MCF 10A (cell line): ENCODE results near the gene GPS1. TPM values are rescaled to one million over a fixed set of nuclear protein-coding genes. Genes with fewer than 3 reads are reported as not detected.

Experiments
- BruUV-seq: library from RNA; stranded (reverse); fragments of 400-500 nt; replicated peaks from 2 replicates; lab custom pipeline; 2021; lab: Mats Ljungman, UMichigan
- CTCF ChIA-PET: fragments of 300-600 bp; sonication (Branson Sonifier 250); formaldehyde crosslinking; extraction: SDS; loops from one replicate; lab custom pipeline; 2021; ENCODE audit warnings: antibody characterized with exemption, inconsistent platforms; lab: Yijun Ruan, JAX
- POLR2A ChIA-PET: fragments of 300-600, 350-650 bp; sonication (Branson Sonifier 250); formaldehyde crosslinking; extraction: SDS; loops from one replicate; lab custom pipeline; 2020; ENCODE audit warnings: antibody characterized with exemption, inconsistent platforms; lab: Yijun Ruan, JAX
- DNase-seq: peaks from one replicate; pipeline ENCODE4 v3.0.0-alpha.2; 2018; ENCODE audit not compliant: unreplicated experiment
- H3K27ac Mint-ChIP-seq: one replicate; pipeline ENCODE4 v1.8.0; 2022; ENCODE audit warnings: mild to moderate bottlenecking, low read depth, mixed read lengths; ENCODE audit not compliant: unreplicated experiment
- H3K27me3 Mint-ChIP-seq: one replicate; pipeline ENCODE4 v1.8.0; 2022; ENCODE audit warnings: mixed read lengths; ENCODE audit not compliant: insufficient read depth, unreplicated experiment
- H3K36me3 Mint-ChIP-seq: one replicate; pipeline ENCODE4 v1.8.0; 2022; ENCODE audit warnings: mild to moderate bottlenecking, moderate library complexity, mixed read lengths; ENCODE audit not compliant: insufficient read depth, unreplicated experiment
- H3K4me1 Mint-ChIP-seq: one replicate; pipeline ENCODE4 v1.8.0; 2022; ENCODE audit warnings: mixed read lengths; ENCODE audit not compliant: insufficient read depth, unreplicated experiment
- H3K4me3 Mint-ChIP-seq: one replicate; pipeline ENCODE4 v1.8.0; 2022; ENCODE audit warnings: mild to moderate bottlenecking, moderate library complexity, mixed read lengths; ENCODE audit not compliant: unreplicated experiment
- H3K9me3 Mint-ChIP-seq: one replicate; pipeline ENCODE4 v1.8.0; 2022; ENCODE audit warnings: mixed read lengths; ENCODE audit not compliant: unreplicated experiment
- CTCF ChIP-seq: fragments of 200-600 bp; IDR thresholded peaks from one replicate; pipeline ENCODE4 v1.8.0; 2022; ENCODE audit warnings: antibody characterized with exemption, mild to moderate bottlenecking; ENCODE audit not compliant: unreplicated experiment
- intact Hi-C: fragments of 100-400 bp; cut with micrococcal nuclease; formaldehyde crosslinking; loops from 2 replicates; pipeline ENCODE4 v1.14.1; 2022
- total RNA-seq: library from RNA; stranded (reverse); gene quantifications from 2 replicates; pipeline ENCODE4 v1.2.3, GENCODE V29; 2022

GPS1 gene
- total RNA-seq, 1 experiment from 2014 or later = 100 TPM

- Mint-ChIP-seq H3K4me3 (peak overlapping the region; percentile 70), H3K36me3 (peaks cover 17% of the 10 kb centered on the region), H3K4me1 (no peaks in the 10 kb centered on the region), H3K27ac (peak overlapping the region; percentile 27), H3K27me3 (no peaks in the 10 kb centered on the region), H3K9me3 (no peaks in the 10 kb centered on the region)
- ChIA-PET POLR2A (interaction anchor here (0.7 to 4.0 kb wide), 5 partner anchors 10 to 41 kb away, joined by 3 to 15 read pairs (median 4); partner anchors contain the start of genes FASN, GPS1, RAC3 and RFNG), CTCF (interaction anchor here (0.6 to 1.1 kb wide), 2 partner anchors 16 to 72 kb away, joined by 3 to 5 read pairs; no protein-coding TSS in a partner anchor)
- no peak for DNase-seq
- intact Hi-C loops = no loop called here
- no peak for TF ChIP-seq CTCF
- BruUV-seq = no TSS peak
Observed at GRCh38 chr17:82063424-82064415, 12.0 kb downstream of the GPS1 start.

- BruUV-seq = TSS peak; percentile 41
- Mint-ChIP-seq H3K9me3 (no peaks in the 10 kb centered on the region), H3K36me3 (peaks cover 17% of the 10 kb centered on the region), H3K4me3 (peak overlapping the region; percentile 70), H3K27me3 (no peaks in the 10 kb centered on the region), H3K27ac (peak overlapping the region; percentile 27), H3K4me1 (no peaks in the 10 kb centered on the region)
- ChIA-PET POLR2A (interaction anchor here (0.5 to 4.0 kb wide), 14 partner anchors 10 to 121 kb away, joined by 3 to 15 read pairs (median 3); partner anchors contain the start of genes CENPX, DCXR, FASN and GPS1), CTCF (interaction anchor here (0.6 to 0.8 kb wide), 3 partner anchors 15 to 87 kb away, joined by 3 to 4 read pairs (median 3); no protein-coding TSS in a partner anchor)
- intact Hi-C loops = no loop called here
- no peak for TF ChIP-seq CTCF
- peak; percentile 29 for DNase-seq
Observed at GRCh38 chr17:82064433-82065192, 12.9 kb downstream of the GPS1 start.

- ChIA-PET POLR2A (interaction anchor here (0.5 to 4.0 kb wide), 17 partner anchors 11 to 363 kb away, joined by 3 to 15 read pairs (median 4); partner anchors contain the start of genes CENPX, DCXR, FASN and GPS1), CTCF (interaction anchor here (0.8 to 1.4 kb wide), 2 partner anchors 86 to 106 kb away, joined by 3 to 4 read pairs; no protein-coding TSS in a partner anchor)
- no TSS peak for BruUV-seq
- DNase-seq = no peak
- no peak for TF ChIP-seq CTCF
- no peaks in the 10 kb centered on the region for H3K9me3 Mint-ChIP-seq
- H3K4me3 Mint-ChIP-seq = peak overlapping the region; percentile 70
- H3K27me3 Mint-ChIP-seq = no peaks in the 10 kb centered on the region
- no peaks in the 10 kb centered on the region for H3K4me1 Mint-ChIP-seq
- H3K27ac Mint-ChIP-seq = peak overlapping the region; percentile 83
- intact Hi-C loops = no loop called here
- H3K36me3 Mint-ChIP-seq = peaks cover 13% of the 10 kb centered on the region
Observed at GRCh38 chr17:82065193-82065637, 13.5 kb downstream of the GPS1 start.
